Measurements from ENCODE around the gene SPIRE1.

- TF ChIP-seq, protein P1, sequence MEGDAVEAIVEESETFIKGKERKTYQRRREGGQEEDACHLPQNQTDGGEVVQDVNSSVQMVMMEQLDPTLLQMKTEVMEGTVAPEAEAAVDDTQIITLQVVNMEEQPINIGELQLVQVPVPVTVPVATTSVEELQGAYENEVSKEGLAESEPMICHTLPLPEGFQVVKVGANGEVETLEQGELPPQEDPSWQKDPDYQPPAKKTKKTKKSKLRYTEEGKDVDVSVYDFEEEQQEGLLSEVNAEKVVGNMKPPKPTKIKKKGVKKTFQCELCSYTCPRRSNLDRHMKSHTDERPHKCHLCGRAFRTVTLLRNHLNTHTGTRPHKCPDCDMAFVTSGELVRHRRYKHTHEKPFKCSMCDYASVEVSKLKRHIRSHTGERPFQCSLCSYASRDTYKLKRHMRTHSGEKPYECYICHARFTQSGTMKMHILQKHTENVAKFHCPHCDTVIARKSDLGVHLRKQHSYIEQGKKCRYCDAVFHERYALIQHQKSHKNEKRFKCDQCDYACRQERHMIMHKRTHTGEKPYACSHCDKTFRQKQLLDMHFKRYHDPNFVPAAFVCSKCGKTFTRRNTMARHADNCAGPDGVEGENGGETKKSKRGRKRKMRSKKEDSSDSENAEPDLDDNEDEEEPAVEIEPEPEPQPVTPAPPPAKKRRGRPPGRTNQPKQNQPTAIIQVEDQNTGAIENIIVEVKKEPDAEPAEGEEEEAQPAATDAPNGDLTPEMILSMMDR (IDR thresholded peaks at IDR 0.05; ENCODE audit: low read depth, low read length) = no peak
- TF ChIP-seq MAX (IDR thresholded peaks at IDR 0.05; ENCODE audit: low read depth, low read length) = no peak
- TF ChIP-seq POLR2A (IDR thresholded peaks at IDR 0.05; ENCODE audit: extremely low read depth, insufficient read length) = no peak
Observed at GRCh38 chr18:12657684-12658425, at the start of gene SPIRE1.

Data from NB4 (cell line).